Central memory CD4-positive, alpha-beta T cell (primary cell): ENCODE results near the gene MOXD1.

Experiments used
- DNase-seq: peaks from one replicate; pipeline ENCODE4 v3.0.0; 2022

MOXD1 gene

DNA sequence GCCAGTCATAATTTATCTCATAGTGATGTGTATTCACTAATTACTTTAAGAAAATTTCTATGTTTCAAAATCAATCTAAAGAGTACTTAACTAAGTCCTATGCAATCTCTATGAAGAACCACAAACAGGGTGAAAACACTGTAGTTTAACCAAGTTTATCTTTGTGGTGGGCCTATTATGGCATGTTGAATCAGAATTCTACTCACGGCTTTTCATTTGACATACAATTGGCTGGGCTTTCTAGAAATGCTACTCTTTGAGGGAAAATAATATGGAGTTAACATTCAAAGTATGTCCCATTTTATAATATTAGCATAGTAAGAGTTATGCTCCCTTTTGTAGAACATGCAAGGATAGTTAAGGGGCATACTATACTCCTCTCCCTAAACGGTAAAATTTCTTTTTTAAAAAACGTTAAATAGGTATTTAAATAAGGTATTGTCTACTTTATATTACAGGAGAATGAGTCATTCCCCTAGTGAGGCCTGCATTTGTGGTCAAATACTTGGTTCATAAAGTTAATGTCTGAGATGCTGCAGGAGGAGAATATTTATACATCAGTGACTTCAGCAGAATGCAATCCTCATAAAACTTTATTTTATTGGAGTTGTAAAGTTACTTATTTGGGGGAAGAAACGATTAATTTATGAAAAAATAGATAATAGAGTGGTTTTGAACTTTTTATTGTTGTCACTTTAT lies 1.8 kb downstream of the MOXD1 start:
- no peak for DNase-seq

DNA sequence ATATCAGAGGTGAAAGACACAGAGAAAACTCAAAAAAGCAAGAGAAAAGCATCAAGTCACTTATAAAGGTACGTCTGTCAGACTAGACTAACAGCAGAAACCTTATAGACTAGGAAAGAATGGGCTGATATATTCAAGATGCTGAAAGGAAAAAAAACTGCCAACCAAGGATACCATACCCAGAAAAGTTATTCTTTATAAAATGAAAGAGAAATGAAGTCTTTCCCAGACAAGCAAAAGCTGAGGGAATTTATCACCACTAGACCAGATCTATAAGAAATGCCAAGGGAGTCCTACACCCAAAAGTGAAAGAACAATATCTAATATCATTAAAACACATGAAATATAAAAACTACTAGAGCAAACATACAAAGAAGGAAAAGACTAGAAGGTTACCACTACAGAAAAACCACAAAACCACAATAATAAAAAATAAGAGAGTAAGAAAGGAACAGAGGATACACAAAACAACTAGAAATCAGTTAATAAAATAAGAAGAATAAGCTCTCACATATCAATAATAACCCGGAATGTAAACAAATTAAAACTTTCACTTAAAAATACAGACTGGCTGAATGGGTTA lies 6.2 kb downstream of the MOXD1 start:
- no peak for DNase-seq

DNA sequence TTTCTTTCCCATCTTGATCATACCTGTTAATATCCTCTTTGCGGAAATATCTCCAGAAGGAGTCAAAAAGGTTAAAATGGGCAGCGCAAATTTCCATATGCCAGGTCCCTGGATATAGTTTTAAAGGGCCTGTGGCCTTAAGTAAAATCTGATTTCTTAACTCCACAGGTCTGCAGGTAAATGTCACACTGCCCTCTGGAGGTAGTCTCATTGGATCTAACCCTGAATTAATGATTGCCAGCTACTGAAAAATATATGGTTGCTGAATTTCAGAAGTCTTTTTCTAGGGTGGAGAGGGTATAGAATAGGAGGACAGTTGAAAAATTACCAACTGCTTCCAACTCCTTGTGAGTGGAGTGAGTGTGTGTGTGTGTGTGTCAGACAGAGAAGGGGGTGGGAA lies 8.5 kb downstream of the MOXD1 start:
- no peak for DNase-seq

DNA sequence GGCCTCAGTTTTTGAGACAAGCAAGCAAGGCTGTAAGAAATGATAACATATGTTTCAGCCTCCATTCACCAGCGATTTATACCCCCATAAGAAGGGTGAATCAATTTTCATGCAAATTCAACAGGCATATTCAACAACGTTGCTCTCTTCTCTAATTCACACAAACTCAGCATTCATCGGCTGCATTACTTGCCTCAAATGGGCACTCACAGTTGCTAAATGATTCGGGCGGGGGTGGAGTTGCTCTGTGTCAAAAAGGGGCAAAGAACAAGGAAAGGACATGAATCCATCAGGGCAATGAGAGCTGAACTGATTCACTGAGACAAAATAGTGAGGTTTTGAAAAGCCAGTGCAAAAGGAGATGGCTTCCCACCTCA lies 9.0 kb downstream of the MOXD1 start:
- DNase-seq: no peak

DNA sequence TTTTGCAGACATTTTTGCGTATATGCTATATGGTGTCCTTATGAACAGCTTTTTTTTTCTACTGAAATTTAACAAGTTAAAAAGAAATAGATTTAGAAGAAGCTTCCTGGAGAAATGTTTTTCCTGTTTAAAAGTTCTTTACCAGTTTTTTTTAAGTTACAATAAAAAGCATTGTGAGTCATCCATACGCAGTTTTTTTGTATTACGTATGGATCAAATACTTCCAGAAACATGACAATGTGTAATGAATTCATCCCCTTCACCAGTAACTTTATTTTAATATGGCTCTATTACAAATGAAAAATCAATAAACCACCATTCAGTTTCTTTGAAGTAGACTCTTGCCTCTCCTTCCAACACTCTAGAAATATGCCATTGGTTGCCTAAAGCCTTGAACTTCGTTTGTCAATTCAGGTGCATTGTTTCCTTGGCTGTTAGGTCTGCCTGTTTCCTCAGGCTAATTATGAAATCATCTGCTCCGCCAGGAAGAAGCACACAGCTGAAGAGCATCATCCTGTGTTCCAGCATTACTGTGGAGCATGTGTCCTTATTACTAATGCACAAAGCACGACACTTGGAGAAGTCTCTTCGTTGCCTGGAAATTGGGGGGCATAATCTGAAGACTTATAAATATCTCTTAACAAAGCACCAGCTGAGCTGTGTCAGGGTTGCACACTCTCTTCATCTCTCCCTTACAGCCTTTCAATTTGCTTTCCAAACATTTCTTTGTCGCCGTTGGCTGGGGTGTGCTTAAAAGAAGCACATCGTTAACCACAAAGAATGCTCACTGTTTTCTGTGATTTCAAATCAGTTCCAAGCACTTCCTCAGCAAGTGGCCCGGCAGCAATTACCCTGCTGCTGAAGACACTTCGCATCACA lies 9.6 kb downstream of the MOXD1 start:
- DNase-seq: no peak

DNA sequence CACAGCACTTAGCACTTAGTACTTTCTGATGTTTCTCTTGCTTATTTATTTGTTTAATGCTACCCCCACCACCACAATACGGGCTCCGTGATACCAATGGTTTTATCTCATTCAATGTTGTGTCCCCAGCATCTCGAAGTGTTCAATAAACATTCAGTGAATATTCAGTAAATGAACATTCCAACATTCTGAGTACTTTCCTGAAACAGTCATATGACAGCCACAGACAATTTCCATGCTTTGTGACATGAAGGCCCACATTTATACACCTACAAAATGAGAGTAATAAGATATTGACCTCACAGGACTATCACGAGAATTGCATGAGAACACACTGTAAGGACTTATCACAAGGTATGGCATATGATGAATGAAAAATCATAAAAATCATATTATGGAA lies 10.8 kb downstream of the MOXD1 start:
- DNase-seq: no peak

DNA sequence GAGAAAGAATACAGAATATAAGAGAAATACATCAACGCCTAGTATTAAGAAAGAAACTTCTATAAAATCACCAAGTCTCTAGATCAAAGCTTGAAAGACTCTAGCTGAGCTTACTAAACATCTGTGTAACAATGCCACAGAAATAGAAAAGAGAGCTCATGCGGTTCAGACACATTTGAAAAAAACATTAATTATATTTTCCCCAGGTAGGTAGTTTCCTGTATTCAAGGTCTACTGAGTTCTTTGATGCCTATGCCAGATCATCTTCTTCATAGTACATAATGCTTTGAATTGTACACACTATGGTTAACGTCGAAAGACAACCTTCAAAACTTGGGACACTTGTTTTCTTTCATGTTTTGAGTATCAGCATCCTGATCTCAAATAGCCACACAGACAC lies 11.3 kb downstream of the MOXD1 start:
- DNase-seq: no peak

DNA sequence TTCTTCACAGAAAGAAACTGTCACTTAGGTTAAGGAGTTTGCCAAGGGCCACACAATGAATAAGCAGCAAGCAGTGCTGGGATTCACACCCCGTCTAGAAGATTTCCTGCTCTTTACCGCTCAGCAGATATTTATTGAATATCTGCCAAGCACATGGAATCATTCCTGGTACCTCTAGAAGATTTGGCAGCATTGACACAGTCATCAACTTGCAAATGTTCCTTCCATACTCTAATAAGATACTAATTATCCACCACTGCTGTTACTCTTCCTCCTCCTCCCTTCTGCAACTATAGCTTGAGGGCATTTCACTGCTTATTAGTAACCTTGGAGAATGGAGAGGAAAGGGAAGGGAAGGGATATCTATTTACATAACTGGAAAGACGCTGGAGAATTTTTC lies 13.0 kb downstream of the MOXD1 start:
- DNase-seq: no peak

DNA sequence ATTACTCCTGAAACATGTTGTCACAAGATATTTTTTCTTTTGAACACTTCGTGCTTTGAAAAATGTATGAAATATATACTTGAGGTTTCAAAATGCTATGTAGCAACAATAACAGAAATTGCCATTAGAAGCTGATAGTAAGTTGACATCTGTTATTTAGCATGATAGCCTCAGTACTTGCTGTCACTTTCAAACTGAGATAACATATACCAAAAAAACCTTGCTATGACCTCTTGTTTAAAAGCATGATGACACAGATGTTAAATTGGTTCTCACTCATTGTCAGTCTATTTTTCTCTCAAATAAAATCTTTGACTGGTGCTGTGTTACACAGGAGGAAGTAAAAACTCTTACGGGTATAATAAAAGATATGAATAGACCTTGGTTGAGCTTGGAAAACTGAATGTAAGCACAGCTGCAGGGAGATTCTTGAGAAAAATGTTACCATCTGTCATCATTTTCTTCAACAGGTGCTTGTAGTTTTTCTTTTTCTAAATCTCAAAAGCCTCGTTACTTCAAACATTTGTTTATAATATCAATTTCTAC lies 18.6 kb downstream of the MOXD1 start:
- DNase-seq: no peak

DNA sequence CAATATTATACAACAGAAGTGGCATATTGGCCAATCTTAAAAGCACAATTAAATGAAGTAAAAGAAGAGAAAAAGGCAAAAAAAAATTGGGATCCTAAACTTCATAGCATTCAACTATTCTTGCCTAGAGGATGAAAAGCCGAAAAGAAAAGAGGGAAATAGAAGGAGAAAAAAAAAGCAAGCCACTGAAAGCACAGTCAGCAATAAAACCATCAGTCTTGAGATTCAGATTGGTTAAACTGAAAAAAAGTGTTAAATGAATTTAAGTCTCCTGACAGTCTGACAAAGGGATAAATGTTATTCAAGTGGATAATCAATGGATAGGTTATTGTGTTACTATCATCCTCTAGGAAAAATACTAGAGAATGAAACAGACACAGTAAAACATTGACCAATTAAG lies 19.9 kb downstream of the MOXD1 start:
- DNase-seq: no peak

DNA sequence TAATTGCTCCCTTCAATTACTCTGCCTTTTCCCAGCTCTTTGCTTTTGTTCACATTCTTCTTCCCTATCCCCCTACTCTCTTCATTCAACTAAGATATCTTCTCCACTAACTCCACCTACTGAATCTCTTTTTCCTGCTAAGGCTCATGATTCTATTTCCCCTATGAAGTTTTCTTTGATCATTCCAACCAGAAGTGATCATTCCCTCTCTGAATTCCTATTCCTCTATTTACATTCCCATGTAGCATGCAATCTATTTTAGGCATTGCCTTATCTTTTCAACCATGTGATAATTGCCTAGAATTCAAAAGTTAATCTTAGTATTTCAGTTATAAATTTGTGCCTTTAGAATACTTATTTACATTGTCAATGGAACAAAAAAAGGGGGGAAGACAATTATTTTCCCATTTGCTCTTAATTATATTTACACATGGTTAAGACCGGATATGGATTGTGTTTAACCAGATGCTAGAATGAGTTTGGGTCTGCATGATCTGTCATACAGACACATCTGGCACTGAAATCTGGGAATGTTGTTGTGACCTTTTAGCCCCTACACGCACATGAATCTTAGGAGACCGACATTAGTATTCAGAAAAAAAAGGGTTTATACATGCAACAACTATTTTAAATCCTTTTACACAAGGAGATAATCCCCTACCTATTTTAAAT lies 20.8 kb downstream of the MOXD1 start:
- DNase-seq: no peak

DNA sequence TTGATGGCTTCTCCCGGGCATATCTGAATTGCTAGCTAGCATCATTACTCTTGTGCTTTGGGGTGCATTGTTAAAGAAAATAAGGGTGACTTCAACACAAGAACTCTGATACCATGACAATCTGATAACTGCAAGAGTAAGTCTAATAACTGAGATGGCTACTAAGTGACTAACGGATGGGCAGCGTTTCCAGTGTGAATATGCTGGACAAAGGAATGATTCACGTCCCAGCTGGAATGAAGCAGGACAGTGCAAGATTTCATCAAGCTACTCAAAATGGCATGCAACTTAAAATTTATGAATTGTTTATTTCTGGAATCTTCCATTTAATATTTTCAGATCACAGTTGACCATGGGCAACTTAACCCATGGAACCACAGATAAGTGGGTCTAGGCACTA lies 31.7 kb downstream of the MOXD1 start:
- no peak for DNase-seq

DNA sequence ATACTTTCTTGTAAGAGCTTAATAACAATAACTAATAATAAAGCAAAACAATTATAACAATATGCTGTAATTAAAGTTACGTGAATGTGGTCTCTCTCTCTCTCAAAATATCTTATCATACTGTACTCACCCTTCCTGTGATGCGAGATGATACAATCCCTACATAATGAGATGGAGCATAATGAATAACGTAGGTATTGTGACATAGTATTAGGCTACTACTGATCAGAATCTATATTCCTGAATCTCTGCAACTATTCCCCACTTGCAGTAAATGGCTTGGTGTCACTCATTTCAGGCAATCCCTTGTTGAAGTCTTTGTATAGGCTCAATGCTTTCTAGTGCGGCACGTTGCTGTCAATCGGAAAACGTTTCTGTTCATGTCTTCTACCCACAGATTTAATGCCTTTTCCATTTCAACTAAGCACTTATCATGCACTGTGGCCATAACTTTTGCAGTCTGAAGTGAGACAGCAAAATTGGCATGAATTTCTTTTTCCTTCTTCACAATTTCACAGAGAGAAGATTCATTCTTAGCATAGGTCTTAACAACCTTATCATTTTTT lies 32.3 kb downstream of the MOXD1 start:
- DNase-seq: no peak

DNA sequence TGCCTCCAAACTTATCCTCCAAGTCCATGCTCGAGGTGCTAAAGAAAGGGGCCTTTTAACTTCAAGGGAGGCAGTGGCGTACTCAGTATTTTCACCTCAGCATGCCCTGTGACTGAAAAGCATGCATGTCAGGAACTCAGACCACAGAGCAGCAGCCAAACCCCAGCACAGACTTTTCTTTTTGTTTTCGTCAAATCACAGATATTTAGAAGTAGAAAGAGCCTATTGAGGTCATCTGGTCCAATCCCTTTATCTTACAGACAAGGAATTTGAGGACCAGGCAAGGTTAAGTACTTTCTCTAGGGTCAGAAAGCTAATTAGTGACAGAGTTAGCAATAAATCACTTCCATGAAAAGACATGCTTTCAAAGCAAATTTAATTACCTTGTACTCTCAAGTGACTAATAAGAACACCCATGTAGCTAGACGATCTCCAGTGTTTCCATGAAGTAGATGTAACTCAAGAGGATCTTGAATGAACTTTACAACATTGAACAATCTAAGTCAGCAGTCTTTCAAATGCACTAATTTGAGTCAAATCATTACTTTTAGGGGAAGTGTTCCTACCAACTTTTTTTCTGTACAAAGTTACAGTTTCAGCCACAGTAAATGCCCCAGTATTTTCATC lies 35.9 kb downstream of the MOXD1 start:
- DNase-seq: no peak

DNA sequence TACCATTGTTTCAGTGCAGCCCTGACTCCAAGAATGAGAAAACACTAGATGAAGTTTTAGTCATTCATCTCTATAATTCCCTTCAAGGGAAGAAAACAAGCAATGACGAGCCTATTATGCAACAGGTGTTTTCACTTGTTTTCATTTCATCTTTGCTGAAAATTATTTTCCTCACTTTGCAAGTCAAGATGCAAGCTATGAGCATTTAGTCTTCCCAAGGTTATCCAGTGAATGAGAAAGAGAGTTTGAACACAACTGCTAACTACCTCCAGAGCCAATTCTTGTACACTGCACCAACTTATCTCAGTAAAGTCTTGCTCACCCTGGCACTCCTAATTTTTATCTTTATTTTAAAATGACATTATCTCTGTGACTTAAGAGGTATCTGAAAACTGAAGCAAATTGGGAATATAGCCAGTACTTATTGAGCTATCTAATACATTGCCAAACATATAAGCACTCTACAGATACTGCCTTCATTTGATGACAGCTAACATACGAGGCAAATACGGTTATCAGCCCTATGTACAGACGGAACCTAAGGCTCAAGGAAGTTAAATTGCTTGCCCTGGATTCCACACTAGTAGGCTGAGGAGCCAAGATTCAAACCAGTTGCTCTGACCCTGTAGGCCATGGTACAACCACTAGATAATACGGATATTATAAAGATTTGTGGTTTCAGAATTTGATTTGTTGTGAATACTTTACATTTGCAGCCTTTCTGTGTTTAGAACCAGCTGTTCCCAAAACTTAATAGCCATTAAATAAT lies 36.8 kb downstream of the MOXD1 start:
- DNase-seq: no peak

DNA sequence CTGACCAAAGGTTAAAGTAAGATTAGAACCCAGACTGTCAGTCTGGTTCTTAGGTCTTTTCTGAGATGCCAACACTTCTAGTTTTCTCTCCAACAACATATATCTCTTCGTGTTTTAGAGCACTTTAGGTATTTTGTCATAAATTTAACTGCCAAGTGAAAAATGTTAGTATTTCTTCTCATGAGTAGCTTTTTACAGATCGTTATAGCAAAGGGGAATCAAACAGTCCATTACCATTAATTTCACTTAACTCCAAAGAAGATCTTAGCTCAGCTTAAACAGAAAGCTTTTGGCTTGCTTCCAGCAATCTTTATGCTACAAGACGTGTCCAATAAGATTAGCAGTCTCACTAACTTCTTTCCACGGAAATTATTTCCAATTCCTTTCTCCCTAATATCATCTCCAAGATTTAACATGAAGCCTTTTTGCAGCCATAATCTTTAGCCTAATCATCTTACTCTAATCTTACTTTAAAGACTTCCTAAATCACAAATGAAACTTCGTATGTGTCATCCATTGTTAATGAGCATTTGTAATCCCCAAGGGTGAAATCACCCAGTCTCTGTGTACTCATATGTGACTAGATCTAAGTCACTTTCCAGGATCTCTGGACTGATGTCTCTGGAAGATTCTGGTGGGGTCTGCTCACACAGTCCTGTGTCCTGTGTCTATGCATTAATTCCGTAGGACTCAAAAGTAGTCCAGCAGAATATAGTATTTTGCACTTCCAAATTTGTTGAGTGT lies 38.7 kb downstream of the MOXD1 start:
- no peak for DNase-seq

DNA sequence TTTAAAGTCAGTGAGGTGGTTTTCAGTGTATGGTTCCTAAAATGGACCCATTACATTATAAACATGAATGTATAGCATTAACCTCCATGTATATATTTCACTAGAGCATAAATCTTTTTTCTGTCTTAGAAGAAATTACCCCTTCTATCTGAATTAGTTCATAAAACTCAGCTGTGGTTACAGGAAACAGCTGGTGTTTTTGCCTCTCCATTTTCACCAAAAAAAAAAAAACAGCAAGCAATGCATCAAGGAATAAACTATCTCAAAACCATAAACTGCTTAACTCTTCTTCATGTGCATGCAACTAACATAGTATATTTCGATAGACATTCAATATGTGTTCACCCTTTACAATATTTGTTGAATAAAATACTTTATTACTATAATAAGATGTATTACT lies 40.2 kb downstream of the MOXD1 start:
- no peak for DNase-seq

DNA sequence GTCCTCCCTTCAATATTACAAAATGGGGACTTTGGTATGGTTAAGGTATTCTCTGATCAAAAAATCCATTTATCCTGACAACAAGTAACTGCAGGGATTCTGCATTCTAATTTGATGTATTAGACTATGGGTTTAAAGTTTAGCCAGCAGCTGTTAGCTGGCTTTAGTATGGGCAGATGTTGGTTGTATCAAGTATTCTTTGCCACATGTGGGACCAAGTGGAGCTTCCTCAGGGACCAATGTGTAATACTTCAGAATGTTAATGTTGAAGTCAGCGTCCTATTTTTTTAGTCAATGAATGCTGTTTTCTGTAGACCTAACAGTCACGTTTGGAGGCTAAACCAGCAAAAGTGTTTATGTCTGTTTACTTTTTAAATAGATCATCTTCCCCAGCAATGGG lies 41.4 kb downstream of the MOXD1 start:
- DNase-seq: no peak

DNA sequence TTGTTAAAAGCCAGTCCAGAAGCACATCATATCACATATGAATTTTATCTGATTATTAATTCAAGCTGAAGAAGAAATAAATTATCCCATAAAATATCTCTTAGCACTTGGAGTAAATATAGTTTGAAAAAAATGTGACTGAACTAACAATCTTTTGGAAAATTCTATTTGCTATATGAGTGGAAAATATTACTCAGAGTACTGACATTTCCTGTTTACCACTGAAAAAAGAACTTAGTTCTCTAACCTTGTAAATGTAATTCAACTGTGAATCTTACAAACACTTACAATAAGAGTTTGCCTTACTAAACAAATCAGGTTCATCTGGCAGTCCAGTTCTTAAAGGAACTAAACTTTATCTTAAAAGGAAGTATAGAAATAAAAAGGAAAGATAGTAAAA lies 44.2 kb downstream of the MOXD1 start:
- no peak for DNase-seq

DNA sequence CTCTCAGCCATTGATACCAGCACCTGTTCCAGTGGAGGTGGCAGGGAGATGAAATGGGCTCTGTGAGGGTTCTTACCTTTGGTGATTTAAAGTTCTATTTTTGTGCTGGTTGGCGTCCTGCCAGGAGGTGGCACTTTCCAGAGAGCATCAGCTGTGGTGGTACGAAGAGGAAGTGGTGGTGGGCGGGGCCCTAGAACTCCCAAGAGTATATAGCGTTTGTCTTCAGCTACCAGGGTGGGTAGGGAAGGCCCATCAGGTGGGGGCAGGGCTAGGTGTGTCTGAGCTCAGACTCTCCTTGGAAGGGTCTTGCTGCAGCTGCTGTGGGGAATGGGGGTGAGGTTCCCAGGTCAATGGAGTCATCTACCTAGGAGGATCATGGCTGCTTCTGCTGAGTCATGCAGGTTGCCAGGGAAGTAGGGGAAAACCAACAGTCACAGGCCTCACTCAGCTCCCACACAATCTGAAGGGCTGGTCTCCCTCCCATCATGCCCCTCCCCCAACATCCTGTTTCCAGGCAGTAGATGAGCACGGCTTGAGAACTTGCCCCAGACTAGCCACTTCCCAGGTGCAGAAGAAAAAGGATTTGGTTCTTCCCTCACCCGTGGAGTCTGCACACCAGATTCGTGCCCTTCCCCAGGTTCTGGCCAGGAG lies 46.6 kb downstream of the MOXD1 start:
- DNase-seq: peak; percentile 27
